H9 (cell line): ENCODE data around the gene PRDX2. TPM values are rescaled to one million over a fixed set of nuclear protein-coding genes. Genes with fewer than 3 reads are reported as not detected.
A peak's percentile ranks its signal among the peaks of the same experiment; 100 is the strongest.

Experiments used
- DNase-seq: peaks from one replicate; pipeline ENCODE4 v3.0.0-alpha.2; 2017
- H2AFZ ChIP-seq: one replicate; pipeline ENCODE4 v1.6.1; 2013; ENCODE audit warnings: mild to moderate bottlenecking, low read length, control low read depth, moderate library complexity
- H2AK5ac ChIP-seq: 2 replicates; pipeline ENCODE4 v1.6.1; 2013; ENCODE audit warnings: low read length, control low read depth, mixed read lengths; ENCODE audit not compliant: insufficient read length
- H2BK120ac ChIP-seq: one replicate; pipeline ENCODE4 v1.6.1; 2013; ENCODE audit warnings: low read depth, mild to moderate bottlenecking, low read length, control low read depth, inconsistent platforms; ENCODE audit not compliant: poor library complexity, severe bottlenecking
- H2BK12ac ChIP-seq: 2 replicates; pipeline ENCODE4 v1.6.1; 2013; ENCODE audit warnings: low read length, control low read depth, mixed read lengths, low read depth; ENCODE audit not compliant: insufficient read length
- H2BK15ac ChIP-seq: 2 replicates; pipeline ENCODE4 v1.6.1; 2013; ENCODE audit warnings: low read depth, low read length, control low read depth
- H2BK20ac ChIP-seq: one replicate; pipeline ENCODE4 v1.6.1; 2013; ENCODE audit warnings: low read depth, mild to moderate bottlenecking, low read length, control low read depth, inconsistent platforms; ENCODE audit not compliant: poor library complexity, severe bottlenecking
- H2BK5ac ChIP-seq: 2 replicates; pipeline ENCODE4 v1.6.1; 2013; ENCODE audit warnings: low read length, control low read depth, mixed read lengths; ENCODE audit not compliant: insufficient read length
- H3K14ac ChIP-seq: 2 replicates; pipeline ENCODE4 v1.6.1; 2013; ENCODE audit warnings: low read length, control low read depth; ENCODE audit not compliant: insufficient read depth
- H3K18ac ChIP-seq: 2 replicates; pipeline ENCODE4 v1.6.1; 2013; ENCODE audit warnings: low read depth, mild to moderate bottlenecking, mixed read lengths, low read length, control low read depth; ENCODE audit not compliant: insufficient read length
- H3K23ac ChIP-seq: 2 replicates; pipeline ENCODE4 v1.6.1; 2013; ENCODE audit warnings: low read length, control low read depth, mixed read lengths, low read depth; ENCODE audit not compliant: insufficient read length
- H3K23me2 ChIP-seq: 2 replicates; pipeline ENCODE4 v1.6.1; 2013; ENCODE audit warnings: low read depth, mild to moderate bottlenecking, mixed read lengths, low read length, control low read depth; ENCODE audit not compliant: insufficient read length, poor library complexity, severe bottlenecking
- H3K27ac ChIP-seq: 2 replicates; pipeline ENCODE4 v1.5.1; 2013; ENCODE audit warnings: low read length, control low read depth, mixed read lengths, low read depth; ENCODE audit not compliant: insufficient read length
- H3K27me3 ChIP-seq: 2 replicates; pipeline ENCODE4 v1.6.1; 2013; ENCODE audit warnings: low read length, control low read depth, inconsistent platforms; ENCODE audit not compliant: insufficient read depth
- H3K4ac ChIP-seq: 2 replicates; pipeline ENCODE4 v1.6.1; 2013; ENCODE audit warnings: low read depth, mild to moderate bottlenecking, control low read depth, inconsistent platforms, low read length, moderate library complexity
- H3K4me1 ChIP-seq: 2 replicates; pipeline ENCODE4 v1.6.1; 2013; ENCODE audit warnings: low read length, control low read depth, inconsistent platforms; ENCODE audit not compliant: insufficient read depth
- H3K4me2 ChIP-seq: 2 replicates; pipeline ENCODE4 v1.6.1; 2013; ENCODE audit warnings: low read length, control low read depth, mixed read lengths; ENCODE audit not compliant: insufficient read length, insufficient read depth
- H3K56ac ChIP-seq: 2 replicates; pipeline ENCODE4 v1.6.1; 2013; ENCODE audit warnings: low read depth, mild to moderate bottlenecking, mixed read lengths, low read length, control low read depth; ENCODE audit not compliant: insufficient read length
- H3K79me1 ChIP-seq: 2 replicates; pipeline ENCODE4 v1.6.1; 2013; ENCODE audit warnings: low read depth, mild to moderate bottlenecking, moderate library complexity, low read length, control low read depth, inconsistent platforms; ENCODE audit not compliant: insufficient read depth, poor library complexity, severe bottlenecking
- H3K79me2 ChIP-seq: 2 replicates; pipeline ENCODE4 v1.6.1; 2013; ENCODE audit warnings: low read length, control low read depth, inconsistent platforms; ENCODE audit not compliant: insufficient read depth
- H3K9ac ChIP-seq: 2 replicates; pipeline ENCODE4 v1.6.1; 2013; ENCODE audit warnings: low read length, control low read depth, mixed read lengths; ENCODE audit not compliant: insufficient read length; ENCODE audit errors: extremely low read depth
- H3K9me3 ChIP-seq: one replicate; pipeline ENCODE4 v1.6.1; 2013; ENCODE audit warnings: low read depth, low read length, inconsistent platforms; ENCODE audit not compliant: control insufficient read depth
- H3T11ph ChIP-seq: one replicate; pipeline ENCODE4 v1.6.1; 2013; ENCODE audit warnings: mild to moderate bottlenecking, low read length, control low read depth, inconsistent platforms
- H4K20me1 ChIP-seq: one replicate; pipeline ENCODE4 v1.6.1; 2013; ENCODE audit not compliant: control insufficient read depth, insufficient read length, insufficient read depth
- H4K5ac ChIP-seq: 2 replicates; pipeline ENCODE4 v1.6.1; 2013; ENCODE audit warnings: low read depth, mild to moderate bottlenecking, mixed read lengths, low read length, control low read depth; ENCODE audit not compliant: insufficient read length
- H4K8ac ChIP-seq: replicated peaks from 2 replicates; pipeline ENCODE4 v1.6.1; 2013; ENCODE audit warnings: low read length, control low read depth, mixed read lengths, low read depth; ENCODE audit not compliant: insufficient read length
- H4K91ac ChIP-seq: 2 replicates; pipeline ENCODE4 v1.6.1; 2013; ENCODE audit warnings: low read depth, mild to moderate bottlenecking, moderate library complexity, mixed read lengths, low read length, control low read depth; ENCODE audit not compliant: insufficient read length
- H3K27ac Mint-ChIP-seq, 3 experiments: 2 replicates in 2 of 3; 3 replicates in 1 of 3; pipeline ENCODE4 v1.8.0; 2020 to 2021; ENCODE audit warnings: mixed read lengths in 3 of 3, mild to moderate bottlenecking in 1 of 3, moderate library complexity in 1 of 3
- H3K27me3 Mint-ChIP-seq: 2 replicates; pipeline ENCODE4 v1.8.0; 2021; ENCODE audit warnings: low read depth, mild to moderate bottlenecking, moderate library complexity, mixed read lengths
- H3K36me3 Mint-ChIP-seq, 3 experiments: 2 replicates in 2 of 3; 3 replicates in 1 of 3; pipeline ENCODE4 v1.8.0; 2020 to 2021; ENCODE audit warnings: low read depth in 3 of 3, mixed read lengths in 3 of 3; ENCODE audit not compliant: insufficient read depth in 1 of 3
- H3K4me1 Mint-ChIP-seq, 2 experiments: 2 replicates each; pipeline ENCODE4 v1.8.0; 2020; ENCODE audit warnings: mixed read lengths in 2 of 2
- H3K4me3 Mint-ChIP-seq, 2 experiments: 2 replicates in 1 of 2; 3 replicates in 1 of 2; pipeline ENCODE4 v1.8.0; 2020 to 2021; ENCODE audit warnings: mild to moderate bottlenecking in 2 of 2, mixed read lengths in 2 of 2, moderate library complexity in 1 of 2
- H3K9me3 Mint-ChIP-seq, 2 experiments: 2 replicates in 1 of 2; 3 replicates in 1 of 2; pipeline ENCODE4 v1.8.0; 2020; ENCODE audit warnings: mild to moderate bottlenecking in 2 of 2, mixed read lengths in 2 of 2, moderate library complexity in 1 of 2
- CTCF ChIP-seq: fragments of 200-600 bp; sonication (generic); conservative IDR thresholded peaks from 3 replicates; pipeline ENCODE4 v1.8.0; 2021; ENCODE audit warnings: antibody characterized with exemption, mild to moderate bottlenecking
- WGBS: extraction: QIAGEN DNeasy Blood & Tissue Kit; methylation state at CpG from one replicate; pipeline ENCODE4 v1.1.7; 2013; ENCODE audit warnings: missing lambda C conversion rate, low lambda C conversion rate, mixed read lengths; ENCODE audit not compliant: insufficient read length; ENCODE audit errors: extremely low coverage; 5-methylcytosine and 5-hydroxymethylcytosine counted together
- total RNA-seq: library from RNA; stranded (reverse); gene quantifications from 2 replicates; pipeline ENCODE4 v1.2.1, GENCODE V29; 2021

The PRDX2 gene
- total RNA-seq, 1 experiment from 2014 or later, result 468 TPM

DNA sequence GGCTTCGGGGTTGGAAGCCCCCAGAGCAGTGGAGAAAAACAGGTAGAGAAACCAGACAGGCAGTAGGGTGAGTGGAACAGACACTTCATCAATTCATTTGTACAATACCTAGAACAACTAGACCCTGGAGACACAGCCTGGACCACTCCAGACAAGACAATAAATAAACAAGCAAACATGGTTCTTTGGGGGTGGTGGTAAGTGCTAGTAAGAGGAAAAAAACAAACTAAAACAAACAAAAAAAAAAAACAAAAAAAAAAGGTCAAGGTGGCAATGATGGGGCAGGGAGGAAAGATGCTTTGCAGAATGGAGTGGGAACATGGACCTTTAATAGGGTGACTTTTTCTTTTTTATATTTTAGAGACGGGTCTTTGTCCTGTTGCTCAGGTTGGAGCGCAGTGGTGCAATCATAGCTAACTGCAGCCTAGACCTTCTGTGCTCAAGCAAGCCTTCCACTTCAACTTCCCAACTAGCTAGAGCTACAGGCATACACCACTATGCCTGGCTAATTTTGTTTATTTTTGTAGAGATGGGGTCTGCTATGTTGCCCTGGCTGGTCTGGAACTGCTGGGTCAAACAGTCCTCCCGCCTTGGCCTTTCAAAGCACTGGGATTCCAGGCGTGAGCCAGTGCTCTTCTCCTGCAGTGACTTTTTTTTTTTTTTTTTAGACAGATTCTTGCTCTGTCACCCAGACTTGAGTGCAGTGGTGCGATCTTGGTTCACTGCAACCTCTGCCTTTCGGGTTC, 7.2 kb downstream of the PRDX2 start:
- Histone ChIP-seq H3K4me1 (no peaks in the 10 kb centered on the region; the same call in 1 of the 2 replicates), H2BK5ac (no peak overlapping the region), H2BK12ac (no peak overlapping the region), H3K27ac (no peak overlapping the region), H3K9ac (peak overlapping the region; percentile 19), H3K23ac (no peak overlapping the region), H2AK5ac (no peak overlapping the region), H3K14ac (peak overlapping the region; percentile 81; the same call in 1 of the 2 replicates), H4K20me1 (no peaks in the 10 kb centered on the region), H2BK120ac (no peak overlapping the region), H3K79me2 (no peaks in the 10 kb centered on the region), H3K18ac (peak overlapping the region; percentile 95), H3K27me3 (no peaks in the 10 kb centered on the region; the same call in 1 of the 2 replicates), H3K56ac (no peak overlapping the region), H3K4me2 (peak overlapping the region; percentile 35), H4K91ac (no peak overlapping the region), H3K79me1 (no peaks in the 10 kb centered on the region), H2AFZ (no peak overlapping the region), H2BK20ac (no peak overlapping the region), H3K9me3 (no peaks in the 10 kb centered on the region), H3T11ph (no peak overlapping the region), H2BK15ac (no peak overlapping the region), H4K8ac (no peak overlapping the region), H3K4ac (no peak overlapping the region; the same call in 1 of the 2 replicates), H4K5ac (no peak overlapping the region), H3K23me2 (peaks cover 35% of the 10 kb centered on the region)
- Mint-ChIP-seq H3K4me3 (peak overlapping the region; percentile 54 to 78), H3K9me3 (no peaks in the 10 kb centered on the region), H3K36me3 (peaks cover 6 to 26% (median 20%) of the 10 kb centered on the region in 3 experiments; a peak in 6 of 7 replicates), H3K27ac (peak overlapping the region in 1 of 3 experiments; percentile 46; a peak in 4 of 7 replicates), H3K4me1 (peaks cover 27% of the 10 kb centered on the region in 2 experiments), H3K27me3 (peaks cover 8% of the 10 kb centered on the region)
- TF ChIP-seq CTCF, result no peak
- DNase-seq, result no peak
- no CpG with 5 or more reads among the region's 7 CpGs for WGBS
